ENCODE data around the gene RASIP1.
A peak's percentile ranks its signal among the peaks of the same experiment; 100 is the strongest.

The RASIP1 gene

DNA sequence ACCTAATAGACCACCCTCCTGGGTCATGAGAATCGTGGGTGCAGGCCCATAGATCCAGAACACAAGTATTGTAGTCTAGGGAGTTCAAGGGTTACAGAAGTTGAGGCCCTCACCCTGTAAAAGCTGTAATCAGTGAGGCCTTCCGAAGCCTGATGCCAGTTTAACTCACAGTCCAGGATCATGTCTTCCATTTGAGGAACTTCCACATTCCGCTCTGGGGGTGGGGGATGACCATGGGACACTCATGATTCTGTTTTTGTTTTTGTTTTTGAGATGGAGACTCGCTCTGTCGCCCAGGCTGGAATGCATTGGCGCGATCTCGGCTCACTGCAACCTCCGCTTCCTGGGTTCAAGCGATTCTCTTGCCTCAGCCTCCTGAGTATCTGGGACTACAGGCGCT lies 1.7 kb upstream of the RASIP1 start:
- Histone ChIP-seq H3K36me3 (ENCODE audit: control insufficient read depth, insufficient read depth, low read length) (no peaks in the 10 kb centered on the region), H3K9me3 (ENCODE audit: control insufficient read depth, insufficient read depth, low read length) (no peaks in the 10 kb centered on the region), H3K27ac (ENCODE audit: low read depth, low read length) (no peak overlapping the region), H3K9ac (ENCODE audit: low read depth, low read length) (no peak overlapping the region), H3K4me3 (ENCODE audit: low read depth, low read length) (no peak overlapping the region), H3K4me1 (ENCODE audit: control insufficient read depth, insufficient read depth, low read length) (peaks cover 26% of the 10 kb centered on the region), H3K27me3 (ENCODE audit: control insufficient read depth, insufficient read depth, low read length) (peaks cover 16% of the 10 kb centered on the region)

DNA sequence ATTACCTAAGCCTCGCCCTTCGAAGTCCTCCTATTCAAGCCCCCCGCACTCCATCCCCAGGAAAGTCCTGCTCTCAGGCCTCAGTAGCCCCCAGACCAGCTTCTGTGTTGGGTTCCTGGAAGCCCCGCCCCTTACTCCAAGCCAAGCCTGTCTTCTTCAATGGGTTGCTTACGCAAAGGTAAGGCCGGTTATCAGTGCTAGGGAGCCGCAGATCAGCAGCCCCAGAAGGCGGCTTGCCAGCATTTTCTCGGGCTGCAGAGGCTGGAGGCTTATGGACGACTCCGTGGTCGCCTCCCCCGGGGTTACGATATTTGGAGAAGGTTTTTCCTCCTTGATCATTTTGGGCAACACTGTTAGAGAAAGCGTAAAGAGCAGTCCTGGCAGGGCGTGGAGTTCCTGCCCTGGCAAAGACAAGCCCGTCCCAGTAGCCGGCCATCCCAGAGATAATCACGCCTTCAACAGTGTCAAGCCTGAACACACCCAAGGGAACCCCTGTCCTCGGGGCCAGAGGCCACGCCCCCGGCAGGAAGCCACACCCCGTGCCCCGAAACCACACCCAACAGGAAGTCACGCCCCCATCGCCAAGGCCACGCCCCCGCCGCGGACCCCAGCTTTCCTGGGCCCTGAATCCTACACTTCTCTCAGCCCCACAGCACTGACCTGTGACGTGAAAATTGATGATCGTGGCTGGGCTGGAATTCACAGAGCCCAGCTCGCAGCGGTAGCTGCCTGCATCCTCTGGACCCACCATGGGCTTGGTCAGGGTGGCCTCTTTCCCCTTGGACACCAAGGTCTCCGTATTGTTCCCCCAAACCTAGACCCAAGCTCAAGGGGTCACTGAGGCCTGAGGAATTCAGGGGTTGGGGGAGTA lies 954 bp upstream of the RASIP1 start:
- Histone ChIP-seq H3K27ac (ENCODE audit: low read depth, low read length) (no peak overlapping the region), H3K36me3 (ENCODE audit: control insufficient read depth, insufficient read depth, low read length) (no peaks in the 10 kb centered on the region), H3K4me1 (ENCODE audit: control insufficient read depth, insufficient read depth, low read length) (peaks cover 26% of the 10 kb centered on the region), H3K9ac (ENCODE audit: low read depth, low read length) (no peak overlapping the region), H3K27me3 (ENCODE audit: control insufficient read depth, insufficient read depth, low read length) (peaks cover 16% of the 10 kb centered on the region), H3K9me3 (ENCODE audit: control insufficient read depth, insufficient read depth, low read length) (no peaks in the 10 kb centered on the region), H3K4me3 (ENCODE audit: low read depth, low read length) (peak overlapping the region; percentile 26; the same call in 1 of the 2 replicates)

DNA sequence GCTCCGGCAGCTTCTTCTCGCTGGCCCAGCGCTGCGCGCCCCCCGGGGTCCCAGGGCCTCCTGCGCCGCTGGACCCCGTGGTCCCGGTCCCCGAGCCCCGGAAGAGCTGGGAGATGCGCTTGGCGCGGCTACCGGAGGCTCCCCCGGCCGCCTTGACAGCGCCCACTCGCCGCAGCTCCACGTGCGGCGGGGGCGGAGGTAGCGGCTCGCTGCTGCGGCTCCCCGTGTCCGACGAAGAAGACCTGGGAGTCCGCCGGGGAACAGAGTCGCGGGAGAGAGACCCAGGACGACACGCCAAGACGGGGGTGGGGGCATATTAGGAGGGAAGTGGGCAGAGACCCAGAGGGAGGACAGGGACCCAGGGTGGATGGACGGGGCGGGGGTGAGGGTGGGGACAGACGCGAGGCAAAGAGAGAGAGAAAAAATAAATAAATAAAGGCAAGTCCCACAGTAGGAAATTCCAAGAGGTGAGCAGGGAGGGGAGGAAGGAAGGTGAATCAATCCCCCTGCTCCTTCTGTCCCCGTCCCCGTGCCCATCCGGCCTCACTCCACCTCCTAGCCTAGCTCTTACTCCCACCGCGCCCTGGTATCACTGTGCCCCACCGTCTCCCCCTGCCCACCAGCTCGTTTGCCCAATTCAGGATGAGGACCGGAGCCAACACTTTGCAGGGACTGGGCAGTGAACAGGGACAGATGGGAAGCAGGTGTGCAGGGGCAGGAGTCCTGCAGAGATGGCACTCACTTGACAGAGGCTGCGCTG lies 826 bp downstream of the RASIP1 start:
- Histone ChIP-seq H3K27ac (ENCODE audit: low read depth, low read length) (no peak overlapping the region), H3K4me3 (ENCODE audit: low read depth, low read length) (peak overlapping the region; percentile 71), H3K9ac (ENCODE audit: low read depth, low read length) (no peak overlapping the region), H3K9me3 (ENCODE audit: control insufficient read depth, insufficient read depth, low read length) (no peaks in the 10 kb centered on the region), H3K27me3 (ENCODE audit: control insufficient read depth, insufficient read depth, low read length) (peaks cover 16% of the 10 kb centered on the region), H3K36me3 (ENCODE audit: control insufficient read depth, insufficient read depth, low read length) (no peaks in the 10 kb centered on the region), H3K4me1 (ENCODE audit: control insufficient read depth, insufficient read depth, low read length) (peaks cover 22% of the 10 kb centered on the region; the same call in 1 of the 2 replicates)

DNA sequence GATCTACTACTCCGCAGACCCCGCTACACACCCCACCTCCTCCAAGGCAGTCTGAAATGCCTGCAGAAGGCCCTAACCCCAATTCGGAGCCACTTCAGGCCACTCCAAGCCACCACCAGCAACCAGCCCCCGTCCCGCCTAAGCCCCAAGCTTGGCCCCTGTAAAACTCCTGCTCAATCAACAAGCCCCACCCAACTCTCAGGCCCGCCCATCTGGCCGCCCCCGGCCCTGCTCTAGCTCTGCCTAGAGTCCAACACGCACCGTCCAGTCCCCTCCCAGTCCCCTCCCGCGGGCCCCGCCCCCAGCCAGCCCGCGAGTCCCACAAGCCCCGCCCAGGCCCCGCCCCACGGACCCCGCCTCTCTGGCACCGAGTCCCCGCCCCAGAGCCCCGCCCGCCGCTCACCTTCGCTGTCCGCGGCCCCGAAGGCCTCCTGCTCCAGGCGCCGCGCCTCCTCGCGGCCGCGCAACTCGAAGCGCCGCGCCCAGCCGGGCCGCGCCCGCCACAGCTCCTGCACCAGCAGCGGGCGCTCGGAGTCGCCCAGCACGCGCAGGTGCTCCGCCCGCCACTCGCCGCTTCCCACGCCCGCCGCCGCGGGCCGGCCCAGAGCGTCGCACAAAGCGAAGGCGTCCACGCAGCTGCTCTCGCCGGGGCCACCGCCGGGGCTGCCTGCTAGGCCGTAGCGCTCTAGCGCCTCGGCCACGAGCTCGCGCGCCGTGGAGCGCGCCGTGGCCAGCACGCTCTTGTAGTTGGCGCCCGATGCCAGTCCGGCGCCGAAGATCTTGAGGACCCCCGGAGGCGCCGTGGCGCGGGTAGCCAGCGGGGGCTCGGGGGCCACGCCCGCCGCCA lies 1.6 kb downstream of the RASIP1 start:
- peak overlapping the region; percentile 71 for H3K4me3 ChIP-seq (ENCODE audit: low read depth, low read length)
- peak overlapping the region; percentile 66 for H3K27ac ChIP-seq (ENCODE audit: low read depth, low read length)
- H3K9me3 ChIP-seq (ENCODE audit: control insufficient read depth, insufficient read depth, low read length): no peaks in the 10 kb centered on the region
- no peak overlapping the region for H3K9ac ChIP-seq (ENCODE audit: low read depth, low read length)
- no peaks in the 10 kb centered on the region for H3K36me3 ChIP-seq (ENCODE audit: control insufficient read depth, insufficient read depth, low read length)
- H3K4me1 ChIP-seq (ENCODE audit: control insufficient read depth, insufficient read depth, low read length): peaks cover 22% of the 10 kb centered on the region; the same call in 1 of the 2 replicates
- peaks cover 16% of the 10 kb centered on the region for H3K27me3 ChIP-seq (ENCODE audit: control insufficient read depth, insufficient read depth, low read length)

DNA sequence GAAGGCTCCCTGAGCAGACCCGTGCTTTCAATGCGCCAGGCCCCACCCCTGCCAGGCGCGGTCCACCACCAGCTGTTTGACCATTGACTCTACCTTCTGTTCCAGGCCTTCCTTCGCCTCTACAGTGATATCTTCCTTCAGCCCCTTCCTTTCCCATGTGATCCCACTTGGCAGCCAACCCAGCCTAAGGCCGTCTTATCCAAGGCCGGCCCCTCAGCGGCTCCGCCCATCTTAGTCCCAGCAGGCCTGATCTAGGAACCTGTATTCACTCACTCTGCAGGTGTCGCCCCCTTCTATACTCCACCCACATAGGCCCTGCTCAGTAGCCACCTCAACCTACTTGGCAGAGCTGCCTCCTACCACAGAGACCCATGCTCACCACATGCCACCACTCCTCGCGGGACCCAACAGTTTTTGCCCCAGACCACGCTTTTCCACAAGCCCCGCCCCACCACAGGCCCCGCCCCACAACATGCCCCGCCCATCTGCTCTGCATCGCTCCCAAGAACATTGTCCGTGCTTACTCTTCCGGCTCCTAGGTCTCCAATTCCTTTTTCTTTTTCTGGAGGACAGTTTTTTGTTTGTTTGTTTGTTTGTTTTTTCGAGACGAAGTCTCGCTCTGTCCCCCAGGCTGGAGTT lies 2.9 kb downstream of the RASIP1 start:
- no peaks in the 10 kb centered on the region for H3K9me3 ChIP-seq (ENCODE audit: control insufficient read depth, insufficient read depth, low read length)
- H3K36me3 ChIP-seq (ENCODE audit: control insufficient read depth, insufficient read depth, low read length): no peaks in the 10 kb centered on the region
- H3K27me3 ChIP-seq (ENCODE audit: control insufficient read depth, insufficient read depth, low read length): peaks cover 16% of the 10 kb centered on the region
- no peak overlapping the region; the same call in 1 of the 2 replicates for H3K4me3 ChIP-seq (ENCODE audit: low read depth, low read length)
- no peak overlapping the region for H3K27ac ChIP-seq (ENCODE audit: low read depth, low read length)
- no peak overlapping the region for H3K9ac ChIP-seq (ENCODE audit: low read depth, low read length)
- peaks cover 22% of the 10 kb centered on the region; the same call in 1 of the 2 replicates for H3K4me1 ChIP-seq (ENCODE audit: control insufficient read depth, insufficient read depth, low read length)

DNA sequence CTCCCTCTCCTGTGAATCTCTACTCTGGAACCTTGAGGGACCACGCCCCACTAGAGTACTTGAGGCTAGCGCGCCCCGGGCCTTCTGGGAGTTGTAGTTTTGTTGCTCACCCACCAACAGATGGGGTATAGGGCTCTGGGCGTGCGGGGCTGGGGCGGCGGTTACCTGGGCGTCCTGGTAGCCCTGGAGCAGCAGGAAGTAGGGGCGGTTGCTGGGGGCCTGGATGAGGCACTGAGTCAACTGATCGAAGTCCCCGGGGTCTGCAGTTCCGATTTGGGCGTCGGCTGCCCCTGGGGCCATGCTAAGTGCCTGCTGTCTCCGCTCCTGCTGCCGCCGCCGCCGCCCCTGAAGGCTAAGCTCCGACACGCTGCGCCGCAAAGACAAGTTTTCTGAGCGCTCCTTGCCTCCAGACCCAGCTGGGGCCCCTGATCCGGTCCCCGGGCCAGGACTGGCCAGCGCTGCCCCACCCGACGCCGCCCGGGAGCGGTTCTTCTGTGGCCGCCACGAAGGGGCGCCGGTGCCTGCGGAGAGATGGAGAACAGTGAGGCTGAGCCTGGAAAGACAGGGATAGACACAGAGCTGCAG lies 5.3 kb downstream of the RASIP1 start:
- H3K27ac ChIP-seq (ENCODE audit: low read depth, low read length): peak overlapping the region; percentile 38
- no peaks in the 10 kb centered on the region for H3K36me3 ChIP-seq (ENCODE audit: control insufficient read depth, insufficient read depth, low read length)
- H3K9me3 ChIP-seq (ENCODE audit: control insufficient read depth, insufficient read depth, low read length): no peaks in the 10 kb centered on the region
- peaks cover 12% of the 10 kb centered on the region for H3K27me3 ChIP-seq (ENCODE audit: control insufficient read depth, insufficient read depth, low read length)
- H3K4me1 ChIP-seq (ENCODE audit: control insufficient read depth, insufficient read depth, low read length): peaks cover 11% of the 10 kb centered on the region; the same call in 1 of the 2 replicates
- H3K4me3 ChIP-seq (ENCODE audit: low read depth, low read length): peak overlapping the region; percentile 73
- H3K9ac ChIP-seq (ENCODE audit: low read depth, low read length): peak overlapping the region; percentile 26; the same call in 1 of the 2 replicates

DNA sequence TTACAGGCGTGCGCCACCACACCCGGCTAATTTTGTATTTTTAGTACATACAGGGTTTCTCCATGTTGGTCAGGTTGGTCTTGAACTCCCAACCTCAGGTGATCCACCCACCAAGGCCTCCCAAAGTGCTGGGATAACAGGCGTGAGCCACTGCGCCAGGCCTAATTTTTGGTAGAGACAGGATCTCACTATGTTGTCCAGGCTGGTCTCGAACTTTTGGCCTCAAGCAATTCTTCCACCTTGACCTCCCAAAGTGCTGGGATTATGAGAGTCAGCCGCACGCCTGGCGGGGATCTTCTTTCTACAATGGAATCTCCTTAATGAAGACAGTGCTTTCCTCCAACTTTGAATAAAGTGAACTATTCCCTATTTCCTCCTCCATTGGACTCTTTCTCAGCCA lies 5.8 kb downstream of the RASIP1 start:
- no peak overlapping the region for H3K9ac ChIP-seq (ENCODE audit: low read depth, low read length)
- H3K4me1 ChIP-seq (ENCODE audit: control insufficient read depth, insufficient read depth, low read length): peaks cover 7% of the 10 kb centered on the region; the same call in 1 of the 2 replicates
- no peaks in the 10 kb centered on the region for H3K36me3 ChIP-seq (ENCODE audit: control insufficient read depth, insufficient read depth, low read length)
- no peaks in the 10 kb centered on the region for H3K9me3 ChIP-seq (ENCODE audit: control insufficient read depth, insufficient read depth, low read length)
- no peak overlapping the region for H3K27ac ChIP-seq (ENCODE audit: low read depth, low read length)
- peaks cover 7% of the 10 kb centered on the region for H3K27me3 ChIP-seq (ENCODE audit: control insufficient read depth, insufficient read depth, low read length)
- H3K4me3 ChIP-seq (ENCODE audit: low read depth, low read length): peak overlapping the region; percentile 73; the same call in 1 of the 2 replicates

DNA sequence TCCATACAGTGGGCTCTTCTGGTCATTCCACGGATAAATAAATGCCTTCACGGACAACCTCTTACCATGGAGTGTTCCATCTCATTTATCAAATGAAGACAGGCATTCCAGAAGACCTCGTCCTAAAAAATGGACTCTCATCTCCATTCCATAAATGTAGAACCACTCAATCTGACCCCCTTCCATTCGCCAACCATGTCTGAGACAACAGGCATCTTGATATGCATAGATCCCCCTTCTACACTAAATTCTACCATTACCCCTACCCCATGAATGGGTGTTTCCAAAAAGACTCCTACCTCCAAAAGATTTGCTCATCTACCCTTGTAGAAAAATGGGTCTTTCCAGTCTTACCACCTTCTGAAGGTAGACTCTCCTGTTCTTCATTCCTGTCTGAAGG lies 9.0 kb downstream of the RASIP1 start:
- H3K27me3 ChIP-seq (ENCODE audit: control insufficient read depth, insufficient read depth, low read length): no peaks in the 10 kb centered on the region
- H3K27ac ChIP-seq (ENCODE audit: low read depth, low read length): no peak overlapping the region
- no peak overlapping the region for H3K9ac ChIP-seq (ENCODE audit: low read depth, low read length)
- no peaks in the 10 kb centered on the region for H3K9me3 ChIP-seq (ENCODE audit: control insufficient read depth, insufficient read depth, low read length)
- H3K36me3 ChIP-seq (ENCODE audit: control insufficient read depth, insufficient read depth, low read length): no peaks in the 10 kb centered on the region
- H3K4me3 ChIP-seq (ENCODE audit: low read depth, low read length): no peak overlapping the region
- no peaks in the 10 kb centered on the region for H3K4me1 ChIP-seq (ENCODE audit: control insufficient read depth, insufficient read depth, low read length)

DNA sequence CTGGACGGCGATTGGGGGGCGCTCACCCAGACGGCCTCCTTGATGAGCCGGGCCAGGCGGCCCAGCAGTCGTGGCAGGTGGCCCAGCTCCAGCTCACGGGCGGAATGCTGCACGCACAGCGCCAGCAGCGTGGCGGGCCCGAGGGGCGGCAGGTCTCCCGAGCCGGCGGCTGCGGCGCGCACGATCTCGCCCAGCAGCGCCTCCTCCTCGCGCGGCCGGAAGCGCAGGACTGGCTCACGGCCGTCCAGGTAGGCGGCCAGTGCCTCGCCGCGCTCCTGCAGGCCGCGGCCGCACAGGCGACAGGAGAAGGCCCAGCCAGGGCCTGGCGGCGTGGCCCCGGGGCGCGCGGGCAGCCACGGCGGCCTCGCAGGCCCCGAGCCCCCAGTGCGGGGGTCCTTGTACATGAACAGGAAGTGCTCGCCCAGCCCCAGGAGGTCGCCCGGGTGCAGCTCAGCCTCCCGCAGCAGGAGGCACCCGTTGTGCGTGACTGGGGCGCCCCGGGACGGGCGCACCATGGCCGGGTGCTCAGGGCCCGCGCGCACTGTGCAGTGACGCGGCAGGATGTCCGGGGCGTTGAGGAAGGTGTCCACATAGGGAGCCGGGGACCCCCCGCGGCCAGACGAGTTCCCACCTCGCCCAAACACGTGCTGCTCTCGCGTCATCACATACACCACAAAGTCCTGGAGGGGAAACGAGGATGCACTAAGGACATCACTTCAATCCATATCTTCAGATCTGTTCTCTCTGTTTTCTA lies 11.3 kb downstream of the RASIP1 start:
- no peak overlapping the region for H3K9ac ChIP-seq (ENCODE audit: low read depth, low read length)
- no peak overlapping the region for H3K4me3 ChIP-seq (ENCODE audit: low read depth, low read length)
- H3K27me3 ChIP-seq (ENCODE audit: control insufficient read depth, insufficient read depth, low read length): no peaks in the 10 kb centered on the region
- H3K9me3 ChIP-seq (ENCODE audit: control insufficient read depth, insufficient read depth, low read length): no peaks in the 10 kb centered on the region
- H3K27ac ChIP-seq (ENCODE audit: low read depth, low read length): no peak overlapping the region
- no peaks in the 10 kb centered on the region for H3K4me1 ChIP-seq (ENCODE audit: control insufficient read depth, insufficient read depth, low read length)
- no peaks in the 10 kb centered on the region for H3K36me3 ChIP-seq (ENCODE audit: control insufficient read depth, insufficient read depth, low read length)

Data from HUES48 (cell line).